GM19328 (cell line): ENCODE data around the gene SPTBN5.
A peak's percentile ranks its signal among the peaks of the same experiment; 100 is the strongest.

Source experiments
- ATAC-seq: cut with Tn5 transposase; IDR thresholded peaks from one replicate; pipeline ENCODE4 v1.9.1; 2021; ENCODE audit warnings: mild to moderate bottlenecking, moderate library complexity; ENCODE audit not compliant: unreplicated experiment

SPTBN5 gene

DNA sequence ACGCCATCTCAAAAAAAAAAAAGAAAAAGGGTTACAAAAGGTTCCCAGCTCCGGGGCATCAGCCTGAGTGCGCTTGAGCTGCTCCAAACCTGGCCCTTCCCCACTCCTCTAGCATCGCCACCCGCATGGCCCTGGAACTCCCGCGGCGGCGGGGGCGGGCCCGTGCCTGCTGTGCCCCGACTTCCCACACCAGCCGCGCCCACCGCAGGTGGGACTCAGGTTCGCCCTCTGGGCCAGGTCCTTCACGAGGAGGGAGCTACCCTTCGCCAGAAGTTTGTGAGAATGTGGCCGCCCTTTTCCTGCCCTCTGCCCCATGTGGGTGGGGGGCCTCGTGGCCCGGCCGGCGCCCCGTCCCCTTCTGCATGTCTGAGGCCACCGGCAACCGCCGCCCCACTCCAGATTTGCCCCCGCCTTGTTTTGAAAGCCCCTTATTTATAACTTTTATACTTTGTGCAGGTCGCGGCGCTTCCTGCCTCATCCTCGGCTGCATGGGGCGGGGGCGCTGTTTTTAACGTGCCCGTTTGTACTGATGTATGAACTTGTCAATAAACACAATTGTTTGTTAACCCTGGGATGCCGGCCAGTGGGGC lies 66.5 kb downstream of the SPTBN5 start:
- ATAC-seq = peak; percentile 7

DNA sequence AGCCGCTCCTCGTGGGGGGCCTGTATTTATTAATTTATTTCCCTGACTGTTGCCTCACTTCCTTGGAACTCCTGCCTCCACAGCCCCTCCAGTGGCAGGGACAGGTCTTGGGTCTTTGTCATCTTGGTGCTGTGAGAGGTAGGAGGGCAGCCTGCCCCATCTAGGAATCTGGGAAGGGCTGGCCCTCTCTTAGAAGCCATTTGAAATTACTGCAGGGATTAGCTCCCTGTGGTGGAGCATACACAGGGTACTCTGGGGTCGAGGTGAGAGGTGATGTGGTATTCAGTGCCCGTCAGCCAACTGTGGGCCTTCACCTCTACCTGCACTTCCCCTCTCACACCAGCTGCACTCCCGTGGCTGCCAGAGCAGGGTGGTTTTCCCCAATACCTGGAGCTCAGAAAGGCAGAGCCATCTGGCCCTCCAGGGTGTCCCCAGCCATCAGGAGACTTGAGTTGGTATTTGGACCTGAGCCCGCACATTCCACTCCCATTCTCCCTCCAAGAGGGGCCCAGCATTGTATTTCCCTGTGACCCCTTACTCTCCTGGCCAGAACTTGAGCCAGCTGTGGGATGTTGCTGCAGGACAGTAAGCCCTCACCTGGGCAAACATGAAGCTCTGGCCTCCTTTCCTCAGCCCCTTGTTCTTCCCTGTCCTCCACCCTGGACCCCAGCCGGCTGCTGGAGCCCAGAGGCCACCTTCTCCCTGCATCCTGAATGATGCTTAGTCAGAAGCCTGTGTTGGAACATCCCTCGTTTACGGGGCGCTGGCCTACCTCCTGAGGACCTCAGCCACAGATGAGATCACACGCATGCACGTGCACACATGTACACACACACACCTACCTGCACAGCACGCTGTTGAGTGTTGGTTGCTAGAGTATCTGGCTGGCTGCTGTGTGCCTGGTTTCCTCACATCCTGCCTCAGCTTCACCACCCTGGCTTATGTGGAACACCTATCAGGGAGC lies 68.0 kb downstream of the SPTBN5 start:
- no peak for ATAC-seq

DNA sequence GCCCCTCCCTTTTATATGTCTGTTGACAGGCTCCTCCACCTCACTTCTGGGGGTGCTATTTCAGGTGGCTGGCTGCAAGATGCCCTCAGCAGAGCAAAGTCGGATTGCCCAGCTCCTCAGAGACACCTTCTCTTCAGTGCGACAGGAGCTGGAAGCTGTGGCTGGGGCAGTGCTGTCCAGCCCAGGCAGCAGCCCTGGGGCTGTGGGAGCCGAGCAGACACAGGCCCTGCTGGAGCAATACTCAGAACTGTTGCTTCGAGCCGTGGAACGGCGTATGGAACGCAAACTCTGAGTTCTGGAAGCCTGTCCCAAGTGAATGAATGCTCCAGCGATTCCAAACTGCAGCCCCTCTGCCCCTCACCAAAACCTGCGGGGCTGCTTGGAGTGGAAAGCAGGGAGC lies 68.7 kb downstream of the SPTBN5 start:
- ATAC-seq = no peak

DNA sequence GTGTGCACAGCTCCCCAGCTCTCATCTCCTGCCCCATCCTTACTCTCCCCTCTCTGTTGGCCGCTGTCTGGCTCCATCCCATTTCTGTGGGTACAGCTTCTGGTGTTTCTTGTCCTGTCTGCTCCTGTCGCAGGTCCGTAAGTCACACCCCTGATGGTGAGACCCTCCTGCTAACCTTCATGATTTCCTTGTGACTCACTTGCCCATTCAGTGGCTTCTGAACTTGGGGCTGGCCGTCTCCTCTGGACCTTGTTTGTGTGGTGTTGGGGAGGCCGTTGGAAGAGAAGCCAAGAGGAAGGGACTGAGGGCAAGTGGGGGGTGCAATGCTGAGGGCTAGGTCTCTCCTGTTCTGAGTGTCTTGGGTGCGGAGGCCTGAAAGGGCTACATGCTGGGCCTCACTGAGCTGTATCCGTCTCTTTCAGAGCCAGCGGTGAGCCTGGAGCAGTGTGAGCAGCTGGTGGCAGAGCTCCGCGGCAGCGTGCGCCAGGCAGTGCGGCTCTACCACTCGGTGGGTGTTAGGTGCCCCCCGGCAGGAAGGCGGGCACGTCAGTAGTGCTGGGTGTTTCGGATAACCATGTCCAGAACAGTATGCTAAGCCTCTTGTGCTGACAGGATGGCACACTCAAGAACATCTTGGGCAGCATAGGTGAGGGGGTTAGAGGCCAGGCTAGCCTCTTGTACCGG lies 69.6 kb downstream of the SPTBN5 start:
- ATAC-seq = no peak

DNA sequence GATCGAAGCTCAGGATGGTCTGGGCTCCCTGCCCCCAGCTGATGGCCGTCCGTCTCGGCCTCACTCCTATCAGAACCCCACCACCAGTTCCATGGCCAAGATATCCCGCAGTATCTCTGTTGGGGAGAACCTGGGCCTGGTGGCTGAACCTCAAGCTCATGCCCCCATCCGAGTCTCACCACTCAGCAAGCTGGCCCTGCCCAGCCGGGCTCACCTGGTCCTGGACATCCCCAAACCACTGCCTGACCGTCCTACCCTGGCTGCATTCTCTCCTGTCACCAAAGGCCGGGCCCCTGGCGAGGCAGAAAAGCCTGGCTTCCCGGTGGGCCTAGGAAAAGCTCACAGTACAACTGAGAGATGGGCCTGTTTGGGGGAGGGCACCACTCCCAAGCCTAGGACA lies 70.4 kb downstream of the SPTBN5 start:
- no peak for ATAC-seq

DNA sequence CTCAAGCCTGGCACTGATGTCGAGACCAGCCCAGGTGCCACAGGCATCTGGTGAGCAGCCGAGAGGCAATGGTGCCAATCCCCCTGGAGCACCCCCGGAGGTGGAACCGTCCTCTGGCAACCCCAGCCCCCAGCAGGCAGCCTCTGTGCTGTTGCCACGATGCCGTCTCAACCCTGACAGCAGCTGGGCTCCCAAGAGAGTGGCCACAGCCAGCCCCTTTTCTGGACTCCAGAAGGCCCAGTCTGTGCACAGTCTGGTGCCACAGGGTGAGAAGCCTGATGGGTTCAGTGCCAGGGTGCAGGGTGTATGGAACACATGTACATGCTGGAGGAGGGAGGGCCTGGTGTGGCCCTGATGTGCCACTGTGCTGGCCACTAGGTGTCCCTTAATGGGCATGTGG lies 70.9 kb downstream of the SPTBN5 start:
- ATAC-seq = no peak

DNA sequence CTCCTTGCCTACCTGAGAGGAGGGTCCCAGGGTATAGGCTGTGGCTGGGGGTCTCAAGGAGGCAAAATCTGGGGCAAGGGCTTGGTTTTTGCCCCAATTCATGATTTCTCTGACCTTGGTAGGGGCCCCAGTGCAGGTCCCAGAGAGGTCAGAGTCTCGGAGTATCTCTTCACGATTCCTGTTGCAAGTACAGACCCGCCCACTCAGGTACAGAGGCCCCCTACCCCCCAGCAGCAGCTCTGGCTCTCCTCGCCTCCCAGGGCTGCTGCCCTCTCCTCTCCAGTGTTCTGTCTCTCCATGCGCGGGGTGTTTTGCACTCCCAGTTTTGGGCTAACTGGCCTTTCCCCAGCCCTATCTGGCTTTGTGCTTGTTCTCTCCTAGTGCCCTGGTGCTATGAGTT lies 71.4 kb downstream of the SPTBN5 start:
- ATAC-seq = no peak

DNA sequence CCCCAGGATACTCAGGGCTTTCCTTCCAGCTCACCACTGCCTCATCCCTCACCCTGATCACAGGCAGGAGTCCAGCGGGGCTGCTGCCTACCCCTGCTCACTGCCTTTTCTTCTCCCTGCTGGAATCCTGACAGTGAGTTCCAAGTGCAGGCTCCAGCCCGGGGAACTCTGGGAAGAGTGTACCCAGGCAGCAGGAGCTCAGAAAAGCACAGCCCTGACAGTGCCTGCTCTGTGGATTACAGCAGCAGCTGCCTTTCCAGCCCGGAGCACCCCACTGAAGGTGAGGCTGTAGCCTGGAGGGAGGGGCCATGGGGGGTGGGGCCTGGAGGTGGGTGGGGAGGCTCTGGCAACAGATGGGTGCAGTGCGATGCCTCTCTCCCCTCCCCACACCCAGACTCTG lies 72.0 kb downstream of the SPTBN5 start:
- no peak for ATAC-seq

DNA sequence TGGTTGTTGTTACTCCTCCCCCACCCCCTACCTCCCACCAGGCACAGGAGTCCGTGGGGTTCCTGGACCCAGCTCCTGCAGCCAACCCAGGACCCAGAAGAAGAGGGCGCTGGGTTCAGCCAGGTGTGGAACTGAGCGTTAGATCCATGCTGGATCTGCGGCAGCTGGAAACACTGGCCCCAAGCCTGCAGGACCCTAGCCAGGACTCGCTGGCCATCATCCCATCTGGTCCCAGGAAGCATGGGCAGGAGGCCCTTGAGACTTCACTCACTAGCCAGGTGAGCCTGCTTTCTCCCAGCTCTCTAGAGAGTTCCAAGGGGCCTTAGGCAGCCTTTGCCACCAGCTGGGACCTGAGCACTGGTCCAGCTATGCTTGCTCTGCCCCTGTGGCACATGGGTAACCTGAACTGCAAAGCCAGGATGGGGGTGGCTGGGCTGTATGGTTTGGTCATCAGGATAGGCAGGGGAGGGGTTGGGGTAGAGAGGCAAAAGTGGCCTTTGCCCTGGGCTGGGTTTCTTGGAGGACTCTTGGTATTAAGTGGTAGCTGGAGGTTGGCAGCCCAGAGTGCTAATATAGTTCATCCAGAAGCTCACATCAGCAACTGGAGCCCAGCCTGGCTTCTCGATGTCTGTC lies 72.9 kb downstream of the SPTBN5 start:
- ATAC-seq = no peak

DNA sequence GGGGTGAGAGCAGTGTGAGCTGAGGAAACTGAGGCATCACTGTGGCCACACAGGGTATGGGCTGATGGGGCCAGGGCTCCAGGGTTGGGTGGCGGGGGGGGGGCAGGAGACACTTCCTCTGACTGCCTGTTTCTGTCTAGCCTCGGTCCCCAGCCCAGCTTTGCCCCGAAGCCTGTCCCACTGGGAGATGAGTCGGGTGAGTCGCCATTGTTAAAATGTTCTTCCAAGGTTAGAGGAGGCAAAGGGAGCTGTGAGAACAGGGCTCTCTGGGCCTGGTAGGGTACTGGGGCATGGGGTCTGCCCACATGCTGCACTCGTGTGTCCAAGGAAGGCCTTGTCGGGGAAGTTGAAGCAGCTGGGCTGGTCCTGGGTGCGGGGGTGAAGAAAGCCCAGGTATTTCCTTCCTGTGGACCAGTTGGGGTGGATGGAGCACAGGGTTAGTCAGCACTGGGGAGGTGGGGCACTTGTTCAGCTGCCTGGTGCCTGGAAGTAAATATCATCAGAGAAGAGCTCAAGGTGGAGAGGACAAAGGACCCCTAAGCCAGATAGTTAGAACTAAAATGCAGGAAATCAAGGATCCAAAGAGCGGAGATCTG lies 74.3 kb downstream of the SPTBN5 start:
- ATAC-seq = no peak

DNA sequence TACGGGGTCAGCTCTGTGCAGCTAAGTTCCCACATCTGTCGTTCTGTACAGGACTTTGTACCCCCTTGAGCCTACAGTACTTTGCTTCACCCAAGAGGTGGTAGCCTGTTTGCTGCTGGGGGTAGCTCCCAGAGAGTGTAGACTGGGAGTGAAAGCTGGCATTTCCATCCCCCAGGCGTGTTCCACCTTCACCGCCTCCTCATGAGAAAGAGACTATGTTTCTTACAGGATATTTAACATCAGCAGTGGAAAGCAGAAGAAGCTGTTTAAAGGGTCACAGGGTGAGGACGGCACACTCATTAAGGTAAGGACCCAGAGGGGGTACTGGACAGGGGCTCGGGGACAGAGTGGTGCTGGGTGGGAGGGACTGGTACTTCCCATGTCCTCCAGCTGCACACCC lies 76.1 kb downstream of the SPTBN5 start:
- ATAC-seq = no peak

DNA sequence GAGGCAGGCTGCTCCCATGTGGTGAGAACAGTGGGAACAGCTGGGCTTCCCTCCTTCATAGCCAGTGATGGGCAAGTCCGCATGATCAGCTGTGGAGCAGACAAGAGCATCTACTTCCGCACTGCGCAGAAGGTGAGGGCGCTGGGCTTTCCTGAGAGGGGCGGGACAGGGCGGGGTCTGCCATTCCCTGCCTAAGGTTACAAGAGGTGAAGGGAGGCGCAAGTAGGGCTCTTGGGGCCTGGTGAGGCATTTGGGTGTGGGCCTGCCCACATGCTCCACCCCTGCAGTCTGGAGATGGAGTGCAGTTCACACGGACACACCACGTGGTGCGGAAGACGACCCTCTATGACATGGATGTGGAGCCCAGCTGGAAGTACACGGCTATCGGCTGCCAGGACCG lies 76.5 kb downstream of the SPTBN5 start:
- ATAC-seq = no peak

DNA sequence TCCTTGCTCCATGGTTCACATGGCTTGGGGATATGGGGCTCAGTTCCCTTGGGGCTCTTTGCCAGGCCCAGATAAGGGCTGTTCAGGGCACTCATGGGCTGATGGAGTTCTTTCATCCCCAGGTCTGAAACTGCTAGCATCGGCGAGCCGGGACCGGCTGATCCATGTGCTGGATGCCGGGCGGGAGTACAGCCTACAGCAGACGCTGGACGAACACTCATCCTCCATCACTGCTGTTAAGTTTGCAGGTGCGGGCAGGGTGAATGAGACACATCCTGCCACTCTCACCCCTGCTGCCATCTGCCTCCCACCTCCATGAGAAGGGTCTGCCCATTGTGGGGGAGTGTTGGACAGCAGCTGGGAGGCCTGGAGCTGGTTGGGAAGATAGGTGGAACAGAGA lies 77.1 kb downstream of the SPTBN5 start:
- no peak for ATAC-seq

DNA sequence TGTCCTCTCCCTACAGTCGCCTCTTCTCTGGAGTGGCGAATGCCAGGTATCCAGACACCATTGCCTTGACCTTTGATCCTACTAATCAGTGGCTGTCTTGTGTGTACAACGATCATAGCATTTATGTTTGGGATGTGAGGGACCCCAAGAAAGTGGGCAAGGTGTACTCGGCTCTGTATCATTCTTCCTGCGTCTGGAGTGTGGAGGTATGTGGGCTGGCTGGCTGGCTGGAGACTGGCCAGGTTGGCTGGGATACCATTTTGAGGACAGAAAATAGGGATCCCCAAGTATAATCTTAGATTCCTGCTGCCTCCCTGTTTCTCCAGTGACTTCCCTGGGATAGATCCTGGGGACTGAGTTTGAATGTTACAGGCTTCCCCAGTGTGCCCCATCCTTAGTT lies 79.3 kb downstream of the SPTBN5 start:
- no peak for ATAC-seq

DNA sequence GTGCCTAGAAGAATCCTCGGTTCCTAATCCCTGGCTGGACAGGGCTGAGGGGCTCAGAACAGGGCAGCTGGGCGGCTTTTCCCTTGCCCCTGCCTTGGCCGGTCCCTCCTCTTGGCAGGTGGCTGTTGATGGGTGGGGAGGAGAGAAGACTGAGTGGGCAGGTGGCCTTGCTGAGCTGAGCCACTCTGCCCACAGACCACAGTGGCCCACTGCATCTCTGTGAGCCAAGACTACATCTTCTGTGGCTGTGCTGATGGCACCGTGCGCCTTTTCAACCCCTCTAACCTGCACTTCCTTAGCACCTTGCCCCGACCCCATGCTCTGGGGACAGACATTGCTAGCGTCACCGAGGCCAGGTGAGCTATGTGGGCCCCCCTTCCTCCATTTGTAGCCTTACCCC lies 80.4 kb downstream of the SPTBN5 start:
- no peak for ATAC-seq

DNA sequence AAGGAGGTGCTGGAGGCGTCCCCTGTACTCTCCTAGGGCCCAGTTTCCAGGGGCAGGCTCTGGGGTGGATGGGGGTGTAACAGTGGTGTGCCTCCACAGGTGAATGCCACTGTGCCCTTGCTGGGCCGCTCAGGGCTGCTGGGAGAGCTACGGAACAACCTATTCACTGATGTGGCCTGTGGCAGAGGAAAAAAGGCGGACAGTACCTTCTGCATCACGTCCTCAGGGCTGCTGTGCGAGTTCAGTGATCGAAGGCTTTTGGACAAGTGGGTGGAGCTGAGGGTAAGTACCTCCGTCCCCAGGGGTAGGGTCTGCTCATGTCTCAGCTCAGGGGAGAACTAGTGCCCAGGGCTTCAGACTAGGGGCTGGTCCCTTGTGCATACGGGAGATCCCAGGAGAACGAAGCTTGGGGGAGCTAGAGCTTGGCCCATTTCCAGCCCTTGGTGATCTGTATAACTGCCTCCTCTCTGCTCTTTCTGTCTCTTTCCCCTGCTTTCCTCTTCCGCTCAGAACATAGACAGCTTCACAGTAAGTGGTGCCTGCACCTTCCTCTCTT lies 81.0 kb downstream of the SPTBN5 start:
- ATAC-seq = no peak

DNA sequence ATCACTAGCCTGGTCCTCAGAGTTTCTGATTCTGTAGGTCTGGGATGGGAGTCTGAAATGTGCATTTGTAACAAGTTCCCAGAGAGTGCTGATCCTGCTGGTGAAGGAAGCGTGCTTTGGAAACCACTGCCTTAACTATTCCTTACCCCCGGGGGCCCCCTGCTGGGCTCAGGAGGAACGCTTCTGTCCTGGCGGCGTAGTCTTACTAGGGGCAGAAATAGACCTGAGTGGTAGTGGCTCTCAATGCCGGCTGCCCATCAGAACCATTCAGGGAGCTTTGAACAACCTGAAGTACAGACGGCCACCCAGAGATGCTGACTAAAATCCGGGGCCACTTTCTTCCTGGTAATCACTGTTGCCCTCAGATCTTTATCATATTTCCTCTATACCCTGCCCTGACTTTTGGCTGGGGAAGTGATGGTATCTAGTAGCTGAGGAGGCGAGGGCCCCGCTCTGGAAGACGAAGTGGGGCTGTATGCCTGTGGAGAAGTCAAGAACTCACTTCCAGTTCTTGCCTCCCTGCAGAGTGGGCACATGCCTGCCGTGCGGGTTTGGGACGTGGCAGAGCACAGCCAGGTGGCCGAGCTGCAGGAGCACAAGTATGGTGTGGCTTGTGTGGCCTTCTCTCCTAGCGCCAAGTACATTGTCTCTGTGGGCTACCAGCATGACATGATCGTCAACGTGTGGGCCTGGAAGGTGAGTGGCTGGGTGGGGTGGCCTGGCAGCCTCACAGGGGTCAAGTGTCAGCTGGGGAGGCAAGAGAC lies 82.2 kb downstream of the SPTBN5 start:
- no peak for ATAC-seq

DNA sequence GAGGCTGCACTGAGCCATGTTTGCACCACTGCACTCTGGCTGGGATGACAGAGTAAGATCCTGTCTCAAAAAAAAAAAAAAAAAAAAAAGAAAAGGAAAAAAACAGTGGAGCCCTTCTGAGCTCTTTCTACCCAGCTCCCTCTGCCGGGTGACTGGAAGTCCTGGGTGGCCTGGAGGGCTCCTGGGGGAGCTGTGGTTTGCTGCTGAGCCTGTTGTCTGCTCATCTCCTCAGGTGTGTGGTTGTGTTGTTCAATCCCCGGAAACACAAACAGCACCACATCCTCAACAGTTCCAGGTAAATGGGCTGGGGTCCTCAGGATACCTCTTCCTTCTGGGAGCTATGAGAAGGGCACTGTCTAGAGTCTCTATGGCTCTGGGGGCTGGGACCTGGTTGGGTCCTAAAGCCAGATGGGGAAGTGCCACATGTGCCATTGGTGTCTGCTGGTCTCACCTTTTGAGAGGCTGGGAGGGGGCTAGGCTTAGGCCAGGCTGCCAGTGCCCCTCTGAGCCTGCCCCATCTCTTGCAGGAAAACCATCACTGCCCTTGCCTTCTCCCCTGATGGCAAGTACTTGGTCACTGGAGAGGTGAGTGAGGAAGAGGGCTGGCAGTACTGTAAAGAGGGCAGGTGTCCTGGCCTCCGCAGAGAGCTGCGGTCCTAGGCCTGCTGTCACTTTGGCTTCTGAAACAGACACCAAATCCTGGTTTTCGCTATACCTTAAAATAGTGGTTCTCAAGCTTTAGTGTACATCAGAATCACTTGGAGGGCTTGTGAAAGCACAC lies 83.0 kb downstream of the SPTBN5 start:
- ATAC-seq = no peak

DNA sequence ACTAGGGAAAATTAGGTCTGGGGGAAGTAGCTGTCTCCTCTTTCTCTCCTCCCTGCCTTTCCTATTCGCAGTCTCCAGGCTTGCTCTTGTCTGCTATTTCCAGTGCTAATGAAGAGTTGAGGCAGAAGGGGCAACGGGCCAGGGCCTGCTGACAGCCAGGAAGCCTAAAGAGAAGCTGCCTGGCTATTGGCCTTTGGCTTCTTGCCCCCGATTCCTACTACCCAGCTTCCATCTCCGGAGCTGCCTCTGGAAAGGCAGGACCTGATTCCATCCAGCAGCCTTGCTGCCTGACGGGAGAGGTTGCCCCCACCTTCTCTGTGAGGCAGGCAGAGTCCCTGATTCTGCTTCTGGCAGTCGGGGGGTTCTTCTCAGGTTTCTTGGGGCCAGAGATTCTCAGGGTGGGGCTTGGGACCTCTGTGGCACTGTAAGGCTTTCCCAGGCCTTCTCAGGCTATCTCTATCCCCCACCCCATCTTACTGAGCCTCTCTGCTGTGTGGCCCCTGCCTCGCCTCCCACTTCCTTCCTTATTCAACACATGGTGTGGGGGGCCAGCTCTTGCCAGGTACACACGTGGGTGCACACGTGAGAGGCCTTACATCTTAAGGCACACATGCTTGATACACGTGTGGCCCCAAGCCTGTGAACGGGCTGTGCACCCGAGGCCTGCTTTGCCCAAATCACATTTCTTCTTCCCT lies 84.2 kb downstream of the SPTBN5 start:
- no peak for ATAC-seq
